ENCODE results near the gene SPRY2. TPM values are rescaled to one million over a fixed set of nuclear protein-coding genes. Genes with fewer than 3 reads are reported as not detected.
"Not testable (repeated sequence)": the region's sequence is repeated elsewhere in the genome, so short reads cannot be mapped to it uniquely, and the experiment has no call there.

Gene SPRY2
- total RNA-seq, 1 donor from 2014 or later, result 52.0 TPM

GRCh38 chr13:80359414-80359777 is 18.5 kb upstream of the SPRY2 start:
- Mint-ChIP-seq H3K27ac (ENCODE audit: unreplicated experiment) (peak overlapping the region; percentile 29), H3K4me3 (ENCODE audit: unreplicated experiment) (no peak overlapping the region), H3K9me3 (ENCODE audit: unreplicated experiment) (no peaks in the 10 kb centered on the region), H3K4me1 (ENCODE audit: unreplicated experiment) (peaks cover 43% of the 10 kb centered on the region), H3K27me3 (ENCODE audit: unreplicated experiment) (no peaks in the 10 kb centered on the region), H3K36me3 (ENCODE audit: unreplicated experiment) (no peaks in the 10 kb centered on the region)
- DNase-seq (ENCODE audit: extremely low spot score, unreplicated experiment), result no peak
- TF ChIP-seq CTCF (IDR thresholded peaks at IDR 0.05), result no peak

- peaks cover 46% of the 10 kb centered on the region for H3K4me1 Mint-ChIP-seq (ENCODE audit: unreplicated experiment)
- H3K4me3 Mint-ChIP-seq (ENCODE audit: unreplicated experiment); H3K27ac Mint-ChIP-seq (ENCODE audit: unreplicated experiment): not testable (repeated sequence)
Observed at GRCh38 chr13:80355496-80356094, 14.7 kb upstream of the SPRY2 start.

GRCh38 chr13:80348750-80349149 is 7.8 kb upstream of the SPRY2 start:
- Mint-ChIP-seq H3K4me1 (ENCODE audit: unreplicated experiment) (peaks cover 34% of the 10 kb centered on the region), H3K36me3 (ENCODE audit: unreplicated experiment) (no peaks in the 10 kb centered on the region), H3K4me3 (ENCODE audit: unreplicated experiment) (no peak overlapping the region), H3K27ac (ENCODE audit: unreplicated experiment) (no peak overlapping the region), H3K27me3 (ENCODE audit: unreplicated experiment) (no peaks in the 10 kb centered on the region), H3K9me3 (ENCODE audit: unreplicated experiment) (peaks cover 7% of the 10 kb centered on the region)
- DNase-seq (ENCODE audit: extremely low spot score, unreplicated experiment), result no peak
- no peak for TF ChIP-seq CTCF (IDR thresholded peaks at IDR 0.05)

More at GRCh38 chr13:80355496-80356094, 14.7 kb upstream of the SPRY2 start:
- H3K9me3 Mint-ChIP-seq (ENCODE audit: unreplicated experiment); H3K36me3 Mint-ChIP-seq (ENCODE audit: unreplicated experiment); H3K27me3 Mint-ChIP-seq (ENCODE audit: unreplicated experiment); DNase-seq (ENCODE audit: extremely low spot score, unreplicated experiment): not testable (repeated sequence)

- H3K27me3 Mint-ChIP-seq (ENCODE audit: unreplicated experiment), result no peaks in the 10 kb centered on the region
- no peaks in the 10 kb centered on the region for H3K36me3 Mint-ChIP-seq (ENCODE audit: unreplicated experiment)
- H3K4me1 Mint-ChIP-seq (ENCODE audit: unreplicated experiment), result peaks cover 35% of the 10 kb centered on the region
- H3K27ac Mint-ChIP-seq (ENCODE audit: unreplicated experiment), result no peak overlapping the region
- TF ChIP-seq CTCF (IDR thresholded peaks at IDR 0.05), result no peak
- peaks cover 7% of the 10 kb centered on the region for H3K9me3 Mint-ChIP-seq (ENCODE audit: unreplicated experiment)
- H3K4me3 Mint-ChIP-seq (ENCODE audit: unreplicated experiment), result no peak overlapping the region
- DNase-seq (ENCODE audit: extremely low spot score, unreplicated experiment), result no peak
Observed at GRCh38 chr13:80348314-80348713, 7.4 kb upstream of the SPRY2 start.

- H3K27me3 Mint-ChIP-seq (ENCODE audit: unreplicated experiment), result no peaks in the 10 kb centered on the region
- no peak for TF ChIP-seq CTCF (IDR thresholded peaks at IDR 0.05)
- H3K4me3 Mint-ChIP-seq (ENCODE audit: unreplicated experiment), result no peak overlapping the region
- no peaks in the 10 kb centered on the region for H3K36me3 Mint-ChIP-seq (ENCODE audit: unreplicated experiment)
- DNase-seq (ENCODE audit: extremely low spot score, unreplicated experiment), result no peak
- no peak overlapping the region for H3K27ac Mint-ChIP-seq (ENCODE audit: unreplicated experiment)
- no peaks in the 10 kb centered on the region for H3K9me3 Mint-ChIP-seq (ENCODE audit: unreplicated experiment)
- H3K4me1 Mint-ChIP-seq (ENCODE audit: unreplicated experiment), result peaks cover 27% of the 10 kb centered on the region
Observed at GRCh38 chr13:80345771-80346510, 5.0 kb upstream of the SPRY2 start.

- DNase-seq (ENCODE audit: extremely low spot score, unreplicated experiment); H3K27ac Mint-ChIP-seq (ENCODE audit: unreplicated experiment): not testable (repeated sequence)
- H3K4me1 Mint-ChIP-seq (ENCODE audit: unreplicated experiment), result peaks cover 27% of the 10 kb centered on the region
Observed at GRCh38 chr13:80344032-80344431, 3.1 kb upstream of the SPRY2 start.

More at GRCh38 chr13:80344032-80344431, 3.1 kb upstream of the SPRY2 start:
- H3K36me3 Mint-ChIP-seq (ENCODE audit: unreplicated experiment); H3K4me3 Mint-ChIP-seq (ENCODE audit: unreplicated experiment); H3K9me3 Mint-ChIP-seq (ENCODE audit: unreplicated experiment); H3K27me3 Mint-ChIP-seq (ENCODE audit: unreplicated experiment): not testable (repeated sequence)
